ENCODE data around the gene S100A7A. TPM values are rescaled to one million over a fixed set of nuclear protein-coding genes. Genes with fewer than 3 reads are reported as not detected.
"Not testable (repeated sequence)": the region's sequence is repeated elsewhere in the genome, so short reads cannot be mapped to it uniquely, and the experiment has no call there.

Gene S100A7A
- polyA plus RNA-seq, 1 donor from 2014 or later = not detected

DNA sequence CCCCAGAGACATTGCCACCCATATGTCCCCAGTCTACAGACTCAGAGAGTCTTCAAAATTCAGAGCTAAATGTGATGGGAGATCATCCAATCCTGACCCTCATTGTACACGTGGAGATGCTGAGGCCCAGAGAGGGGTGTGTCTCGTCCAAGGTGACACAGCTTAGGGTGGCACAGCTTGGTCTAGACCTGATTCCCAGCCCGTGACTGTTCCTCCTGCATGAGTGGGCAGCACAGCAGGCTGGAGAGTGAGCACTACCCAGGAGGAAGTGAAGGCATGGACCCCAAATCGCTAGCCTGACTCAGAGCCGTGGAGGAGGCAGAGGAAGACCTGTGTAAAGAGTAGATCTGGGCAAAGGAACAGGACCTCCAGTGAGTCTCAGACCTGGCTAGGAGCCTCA, 27.8 kb downstream of the S100A7A start:
- Histone ChIP-seq H3K9me3 (ENCODE audit: low read length) (peaks cover 3% of the 10 kb centered on the region), H3K27ac (ENCODE audit: low read length) (no peak overlapping the region), H2AFZ (ENCODE audit: low read depth, low read length) (no peak overlapping the region), H3K9me2 (ENCODE audit: insufficient read depth, low read length) (no peaks in the 10 kb centered on the region), H3K9ac (ENCODE audit: low read length) (no peak overlapping the region), H4K20me1 (ENCODE audit: insufficient read depth) (no peaks in the 10 kb centered on the region), H3K79me2 (replicated peaks; ENCODE audit: insufficient read depth, low read length) (no peaks in the 10 kb centered on the region), H3K27me3 (ENCODE audit: insufficient read depth, low read depth, low read length) (no peaks in the 10 kb centered on the region), H3K36me3 (ENCODE audit: insufficient read depth, low read length) (no peaks in the 10 kb centered on the region), H3F3A (ENCODE audit: insufficient read depth, low read length, poor library complexity, severe bottlenecking) (no peaks in the 10 kb centered on the region), H3K4me3 (ENCODE audit: low read length) (no peak overlapping the region), H3K4me2 (ENCODE audit: low read length) (no peak overlapping the region)
- TF ChIP-seq POLR2AphosphoS5 (IDR thresholded peaks at IDR 0.05) (no peak), EP300 (conservative IDR thresholded peaks at IDR 0.05; ENCODE audit: poor library complexity, severe bottlenecking) (no peak), RAD21 (conservative IDR thresholded peaks at IDR 0.05) (no peak), TAF1 (IDR thresholded peaks at IDR 0.05; ENCODE audit: low read depth) (no peak), MXI1 (conservative IDR thresholded peaks at IDR 0.05; ENCODE audit: poor library complexity, severe bottlenecking) (no peak), EZH2 (IDR thresholded peaks at IDR 0.05; ENCODE audit: borderline replicate concordance, insufficient read depth, low read length, poor library complexity, severe bottlenecking) (no peak), SMC3 (conservative IDR thresholded peaks at IDR 0.05; ENCODE audit: poor library complexity) (no peak)
- TF ChIP-seq, protein P1, sequence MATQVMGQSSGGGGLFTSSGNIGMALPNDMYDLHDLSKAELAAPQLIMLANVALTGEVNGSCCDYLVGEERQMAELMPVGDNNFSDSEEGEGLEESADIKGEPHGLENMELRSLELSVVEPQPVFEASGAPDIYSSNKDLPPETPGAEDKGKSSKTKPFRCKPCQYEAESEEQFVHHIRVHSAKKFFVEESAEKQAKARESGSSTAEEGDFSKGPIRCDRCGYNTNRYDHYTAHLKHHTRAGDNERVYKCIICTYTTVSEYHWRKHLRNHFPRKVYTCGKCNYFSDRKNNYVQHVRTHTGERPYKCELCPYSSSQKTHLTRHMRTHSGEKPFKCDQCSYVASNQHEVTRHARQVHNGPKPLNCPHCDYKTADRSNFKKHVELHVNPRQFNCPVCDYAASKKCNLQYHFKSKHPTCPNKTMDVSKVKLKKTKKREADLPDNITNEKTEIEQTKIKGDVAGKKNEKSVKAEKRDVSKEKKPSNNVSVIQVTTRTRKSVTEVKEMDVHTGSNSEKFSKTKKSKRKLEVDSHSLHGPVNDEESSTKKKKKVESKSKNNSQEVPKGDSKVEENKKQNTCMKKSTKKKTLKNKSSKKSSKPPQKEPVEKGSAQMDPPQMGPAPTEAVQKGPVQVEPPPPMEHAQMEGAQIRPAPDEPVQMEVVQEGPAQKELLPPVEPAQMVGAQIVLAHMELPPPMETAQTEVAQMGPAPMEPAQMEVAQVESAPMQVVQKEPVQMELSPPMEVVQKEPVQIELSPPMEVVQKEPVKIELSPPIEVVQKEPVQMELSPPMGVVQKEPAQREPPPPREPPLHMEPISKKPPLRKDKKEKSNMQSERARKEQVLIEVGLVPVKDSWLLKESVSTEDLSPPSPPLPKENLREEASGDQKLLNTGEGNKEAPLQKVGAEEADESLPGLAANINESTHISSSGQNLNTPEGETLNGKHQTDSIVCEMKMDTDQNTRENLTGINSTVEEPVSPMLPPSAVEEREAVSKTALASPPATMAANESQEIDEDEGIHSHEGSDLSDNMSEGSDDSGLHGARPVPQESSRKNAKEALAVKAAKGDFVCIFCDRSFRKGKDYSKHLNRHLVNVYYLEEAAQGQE (IDR thresholded peaks at IDR 0.05; ENCODE audit: borderline replicate concordance) = no peak
- TF ChIP-seq, protein P2, sequence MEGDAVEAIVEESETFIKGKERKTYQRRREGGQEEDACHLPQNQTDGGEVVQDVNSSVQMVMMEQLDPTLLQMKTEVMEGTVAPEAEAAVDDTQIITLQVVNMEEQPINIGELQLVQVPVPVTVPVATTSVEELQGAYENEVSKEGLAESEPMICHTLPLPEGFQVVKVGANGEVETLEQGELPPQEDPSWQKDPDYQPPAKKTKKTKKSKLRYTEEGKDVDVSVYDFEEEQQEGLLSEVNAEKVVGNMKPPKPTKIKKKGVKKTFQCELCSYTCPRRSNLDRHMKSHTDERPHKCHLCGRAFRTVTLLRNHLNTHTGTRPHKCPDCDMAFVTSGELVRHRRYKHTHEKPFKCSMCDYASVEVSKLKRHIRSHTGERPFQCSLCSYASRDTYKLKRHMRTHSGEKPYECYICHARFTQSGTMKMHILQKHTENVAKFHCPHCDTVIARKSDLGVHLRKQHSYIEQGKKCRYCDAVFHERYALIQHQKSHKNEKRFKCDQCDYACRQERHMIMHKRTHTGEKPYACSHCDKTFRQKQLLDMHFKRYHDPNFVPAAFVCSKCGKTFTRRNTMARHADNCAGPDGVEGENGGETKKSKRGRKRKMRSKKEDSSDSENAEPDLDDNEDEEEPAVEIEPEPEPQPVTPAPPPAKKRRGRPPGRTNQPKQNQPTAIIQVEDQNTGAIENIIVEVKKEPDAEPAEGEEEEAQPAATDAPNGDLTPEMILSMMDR (IDR thresholded peaks at IDR 0.05; ENCODE audit: poor library complexity, severe bottlenecking) = no peak

DNA sequence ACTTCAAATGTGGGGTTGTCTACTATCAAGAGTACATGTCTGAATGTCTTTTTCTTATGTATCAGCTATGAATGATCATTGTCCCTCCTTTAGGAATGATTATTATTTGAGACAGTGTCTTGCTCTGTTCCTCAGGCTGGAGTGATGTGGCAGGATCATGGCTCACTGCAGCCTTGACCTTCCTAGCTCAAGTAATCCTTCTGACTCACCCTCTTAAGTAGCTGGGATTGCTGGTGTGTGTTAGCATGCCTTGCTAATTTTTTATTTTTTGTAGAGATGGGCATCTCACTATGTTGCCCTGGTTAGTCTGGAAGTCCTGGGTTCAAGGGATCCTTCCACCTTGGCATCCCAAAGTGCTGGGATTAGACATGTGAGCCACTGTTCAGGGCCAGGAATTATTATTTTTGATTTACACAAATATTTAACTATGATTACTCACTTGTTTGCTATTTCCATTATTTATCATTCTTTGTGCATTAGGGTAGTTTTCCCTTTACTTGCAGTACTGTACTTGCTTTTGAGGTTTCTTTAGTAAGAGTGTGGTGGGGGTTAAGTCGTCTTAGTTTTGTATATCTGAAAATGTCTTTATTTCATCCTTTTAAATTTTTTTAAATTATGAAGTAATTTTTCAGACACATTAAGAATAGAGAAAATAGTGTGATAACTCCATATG, 31.3 kb downstream of the S100A7A start:
- Histone ChIP-seq H3F3A (ENCODE audit: insufficient read depth, low read length, poor library complexity, severe bottlenecking) (no peaks in the 10 kb centered on the region), H2AFZ (ENCODE audit: low read depth, low read length) (no peak overlapping the region), H3K9me3 (ENCODE audit: low read length) (peaks cover 3% of the 10 kb centered on the region), H3K79me2 (replicated peaks; ENCODE audit: insufficient read depth, low read length) (no peaks in the 10 kb centered on the region), H3K27me3 (ENCODE audit: insufficient read depth, low read depth, low read length) (no peaks in the 10 kb centered on the region), H4K20me1 (ENCODE audit: insufficient read depth) (no peaks in the 10 kb centered on the region), H3K27ac (ENCODE audit: low read length) (no peak overlapping the region), H3K36me3 (ENCODE audit: insufficient read depth, low read length) (no peaks in the 10 kb centered on the region), H3K4me3 (ENCODE audit: low read length) (no peak overlapping the region), H3K9me2 (ENCODE audit: insufficient read depth, low read length) (no peaks in the 10 kb centered on the region), H3K4me2 (ENCODE audit: low read length) (no peak overlapping the region), H3K9ac (ENCODE audit: low read length) (no peak overlapping the region)
- no peak for TF ChIP-seq RAD21 (conservative IDR thresholded peaks at IDR 0.05)
- TF ChIP-seq EP300 (conservative IDR thresholded peaks at IDR 0.05; ENCODE audit: poor library complexity, severe bottlenecking) = no peak
- TF ChIP-seq TAF1 (IDR thresholded peaks at IDR 0.05; ENCODE audit: low read depth) = no peak
- no peak for TF ChIP-seq MXI1 (conservative IDR thresholded peaks at IDR 0.05; ENCODE audit: poor library complexity, severe bottlenecking)
- TF ChIP-seq, protein P1 (IDR thresholded peaks at IDR 0.05; ENCODE audit: borderline replicate concordance) = no peak
- TF ChIP-seq SMC3 (conservative IDR thresholded peaks at IDR 0.05; ENCODE audit: poor library complexity) = no peak
- TF ChIP-seq, protein P2 (IDR thresholded peaks at IDR 0.05; ENCODE audit: poor library complexity, severe bottlenecking) = no peak
- no peak for TF ChIP-seq POLR2AphosphoS5 (IDR thresholded peaks at IDR 0.05)
- no peak for TF ChIP-seq EZH2 (IDR thresholded peaks at IDR 0.05; ENCODE audit: borderline replicate concordance, insufficient read depth, low read length, poor library complexity, severe bottlenecking)

DNA sequence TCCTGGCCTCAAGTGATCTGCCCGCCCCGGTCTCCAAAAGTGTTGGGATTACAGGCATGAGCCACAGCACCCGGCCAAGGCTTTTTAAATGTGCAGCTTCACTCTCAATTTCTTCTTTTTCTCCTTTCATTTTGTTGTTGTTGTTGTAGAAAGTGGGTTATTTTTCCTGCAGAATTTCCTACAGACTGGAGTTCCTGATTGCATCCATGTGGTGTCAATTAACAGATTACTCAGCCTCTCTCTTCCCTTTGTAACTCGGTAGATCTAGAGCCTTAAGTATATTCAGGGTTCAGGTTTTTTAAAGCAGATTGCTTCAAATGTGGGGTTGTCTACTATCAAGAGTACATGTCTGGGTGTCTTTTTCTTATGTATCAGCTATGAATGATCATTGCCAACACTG, 32.5 kb downstream of the S100A7A start:
- not testable (repeated sequence) for H3K9me3 ChIP-seq (ENCODE audit: low read length); H3K4me2 ChIP-seq (ENCODE audit: low read length); H3K9me2 ChIP-seq (ENCODE audit: insufficient read depth, low read length); H3K27me3 ChIP-seq (ENCODE audit: insufficient read depth, low read depth, low read length); H3F3A ChIP-seq (ENCODE audit: insufficient read depth, low read length, poor library complexity, severe bottlenecking); H3K36me3 ChIP-seq (ENCODE audit: insufficient read depth, low read length); H2AFZ ChIP-seq (ENCODE audit: low read depth, low read length); H3K27ac ChIP-seq (ENCODE audit: low read length); H3K79me2 ChIP-seq (replicated peaks; ENCODE audit: insufficient read depth, low read length); H3K9ac ChIP-seq (ENCODE audit: low read length); H4K20me1 ChIP-seq (ENCODE audit: insufficient read depth); H3K4me3 ChIP-seq (ENCODE audit: low read length)
